GM18505 (cell line): ENCODE data around the gene DRD5.
"Not testable (repeated sequence)": the region's sequence is repeated elsewhere in the genome, so short reads cannot be mapped to it uniquely, and the experiment has no call there.

Experiments
- ATAC-seq: cut with Tn5 transposase; IDR thresholded peaks from one replicate; pipeline ENCODE4 v1.9.1; 2021; ENCODE audit not compliant: unreplicated experiment
- POLR2A ChIP-seq: IDR thresholded peaks from 4 replicates; pipeline ENCODE4 v1.6.1; 2011; ENCODE audit warnings: borderline replicate concordance; ENCODE audit not compliant: insufficient read depth, insufficient read length; ENCODE audit errors: extremely low read depth

Gene DRD5

GRCh38 chr4:9781343-9782135 is at the start of gene DRD5:
Gene DRD5 (plus strand): TSS chr4:9781634. CDS start chr4:9782030, 396 bp downstream.
- no peak for TF ChIP-seq POLR2A
- ATAC-seq: no peak

- not testable (repeated sequence) for ATAC-seq
Observed at GRCh38 chr4:9732256-9732655, 49.2 kb upstream of the DRD5 start.

- TF ChIP-seq POLR2A: no peak
- no peak for ATAC-seq
Observed at GRCh38 chr4:9735515-9735914, 45.9 kb upstream of the DRD5 start.

GRCh38 chr4:9737280-9737679 is 44.2 kb upstream of the DRD5 start:
- ATAC-seq: not testable (repeated sequence)

- ATAC-seq: not testable (repeated sequence)
Observed at GRCh38 chr4:9743789-9744188, 37.6 kb upstream of the DRD5 start.

- no peak for TF ChIP-seq POLR2A
- ATAC-seq: no peak
Observed at GRCh38 chr4:9745782-9746181, 35.7 kb upstream of the DRD5 start.

DNA sequence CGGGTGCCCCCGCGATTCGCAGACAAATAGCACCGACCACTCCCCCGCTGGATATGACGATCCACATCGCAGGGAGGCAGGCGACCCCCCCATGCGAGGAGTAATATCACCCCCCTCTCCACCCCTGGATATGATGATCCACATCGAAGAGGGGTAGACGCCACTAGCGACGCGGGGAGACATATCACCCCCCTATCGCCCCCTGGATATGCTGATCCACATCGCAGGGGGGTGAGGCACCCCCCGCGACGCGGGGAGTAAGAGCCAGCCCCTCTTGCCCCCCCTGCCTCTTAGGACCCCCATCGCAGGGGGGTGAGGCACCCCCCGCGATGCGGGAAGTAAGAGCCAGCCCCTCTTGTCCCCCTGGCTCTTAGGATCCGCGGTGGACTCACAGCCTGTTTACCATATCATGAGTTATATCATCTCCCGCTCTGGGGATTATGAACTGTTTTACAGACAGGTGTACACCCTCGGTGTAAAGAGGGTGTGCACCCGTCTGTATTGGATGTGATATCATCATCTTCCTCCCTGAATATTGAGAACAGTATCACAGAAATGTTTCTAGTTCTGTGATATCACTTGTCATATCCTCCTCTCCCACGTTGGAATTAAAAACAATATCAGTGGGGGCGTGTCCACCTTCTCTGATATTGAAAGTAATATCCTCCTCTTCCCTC is 22.7 kb upstream of the DRD5 start:
- no peak for TF ChIP-seq POLR2A
- ATAC-seq: no peak

DNA sequence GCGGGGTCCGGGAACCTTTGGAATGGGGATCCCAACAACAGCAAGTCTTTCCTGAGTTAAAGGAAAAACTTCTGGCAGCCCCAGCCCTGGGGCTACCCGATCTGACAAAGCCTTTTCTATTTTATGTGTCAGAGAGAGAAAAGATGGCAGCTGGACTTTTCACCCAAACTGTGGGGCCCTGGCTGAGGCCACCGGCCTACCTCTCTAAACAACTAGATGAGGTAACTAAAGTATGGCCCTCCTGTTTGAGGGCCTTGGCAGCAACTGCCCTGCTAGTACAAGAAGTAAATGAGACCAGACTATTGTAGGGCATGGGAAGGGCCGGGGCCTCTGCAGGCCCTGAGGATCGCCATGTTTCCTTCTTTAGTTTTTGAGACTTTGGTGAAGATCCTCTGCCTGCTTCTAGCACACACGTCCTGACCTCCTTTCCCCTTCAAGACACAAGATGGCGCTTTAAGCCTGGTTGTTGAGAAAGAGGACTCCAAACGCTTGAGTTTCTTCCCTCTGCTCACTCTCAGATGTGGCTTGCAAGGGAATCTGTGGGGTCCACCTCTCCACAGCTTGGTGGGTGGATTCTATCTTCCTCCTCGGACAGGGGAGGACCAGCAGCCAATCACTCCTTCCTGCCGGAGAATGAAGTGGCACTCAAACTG is 18.5 kb upstream of the DRD5 start:
- ATAC-seq: no peak
- no peak for TF ChIP-seq POLR2A

DNA sequence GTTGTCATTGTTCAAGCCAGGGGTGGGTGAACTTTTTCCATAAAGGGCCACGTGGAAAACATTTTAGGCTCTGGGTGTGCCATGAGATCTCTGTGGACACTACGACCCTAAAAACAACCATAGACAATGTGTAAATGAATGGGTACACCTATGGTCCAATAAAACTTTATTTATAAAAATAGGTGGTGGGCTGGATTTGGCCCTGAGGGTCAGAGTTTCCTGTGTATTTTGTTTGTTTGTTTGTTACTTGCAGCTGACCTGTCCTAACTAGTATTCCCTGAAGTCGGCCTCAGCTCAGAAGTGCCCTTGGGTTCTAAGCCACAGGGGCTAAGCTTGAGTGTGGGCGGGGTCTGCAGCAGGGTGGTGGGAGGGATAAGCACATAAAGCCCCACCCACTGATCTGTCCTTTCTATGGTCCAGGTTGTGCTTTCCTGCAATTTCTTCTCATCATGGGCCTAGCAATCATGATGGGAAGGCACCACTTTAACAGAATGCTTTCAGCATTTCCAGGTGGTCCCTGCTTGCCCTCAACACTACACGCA is 17.2 kb upstream of the DRD5 start:
- no peak for ATAC-seq
- no peak for TF ChIP-seq POLR2A

DNA sequence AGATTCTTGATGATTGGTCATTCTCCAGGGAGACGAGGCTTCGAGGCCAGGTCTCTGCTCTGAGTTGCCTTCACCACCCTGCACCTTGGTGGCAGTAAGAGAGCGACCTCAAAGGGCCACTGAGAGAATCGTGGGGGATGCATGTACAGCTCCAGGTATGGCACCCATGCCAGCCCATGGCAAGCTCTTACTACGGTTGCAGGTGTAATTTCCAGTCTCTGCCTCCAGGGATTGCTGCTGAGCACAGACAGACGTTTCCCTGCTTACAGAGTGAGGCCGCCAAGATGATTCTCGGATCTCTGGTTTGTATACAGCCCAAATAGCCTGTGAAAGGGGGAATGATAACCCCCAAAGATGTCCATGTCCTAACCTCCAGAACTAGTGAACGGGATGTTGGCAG is 16.3 kb upstream of the DRD5 start:
- no peak for ATAC-seq
- no peak for TF ChIP-seq POLR2A

DNA sequence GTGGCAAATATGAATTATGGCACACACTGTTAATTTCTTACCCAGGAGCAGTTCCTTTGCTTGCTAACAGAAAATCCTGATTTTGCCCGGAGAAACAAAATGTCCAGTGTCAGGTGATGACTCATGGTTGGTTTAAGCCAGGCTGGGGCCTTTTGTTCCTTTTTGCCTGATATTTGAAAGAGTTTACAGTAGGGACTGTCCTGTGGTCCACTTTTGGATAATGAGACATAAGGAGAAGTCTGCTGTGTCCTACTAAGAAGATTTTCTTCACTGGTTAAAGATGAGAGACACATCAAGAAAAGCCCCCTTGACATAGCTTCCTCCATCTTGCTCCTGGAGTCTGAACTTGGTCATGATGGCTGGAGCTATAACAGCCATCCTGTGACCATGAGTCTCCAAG is 12.1 kb upstream of the DRD5 start:
- no peak for TF ChIP-seq POLR2A
- ATAC-seq: no peak

DNA sequence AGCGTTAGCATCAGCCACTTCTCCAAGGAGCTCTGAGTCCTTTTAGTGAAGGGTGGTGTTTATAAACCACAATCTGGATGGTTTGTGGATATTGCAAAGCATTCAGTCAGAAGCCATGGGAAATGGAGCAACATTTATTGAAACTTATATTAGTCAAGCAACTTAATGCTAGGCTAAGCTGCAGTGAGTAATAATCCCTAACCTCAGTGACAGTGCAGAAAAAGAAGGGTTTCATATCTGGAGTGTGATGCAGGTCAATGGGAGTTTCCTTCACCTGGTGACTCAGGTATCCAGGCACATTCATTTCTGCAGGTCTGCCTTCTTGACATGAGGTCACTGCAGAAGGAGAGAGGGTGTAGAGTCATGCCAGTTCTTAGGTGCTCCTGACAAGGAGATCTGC is 10.4 kb upstream of the DRD5 start:
- no peak for TF ChIP-seq POLR2A
- no peak for ATAC-seq

DNA sequence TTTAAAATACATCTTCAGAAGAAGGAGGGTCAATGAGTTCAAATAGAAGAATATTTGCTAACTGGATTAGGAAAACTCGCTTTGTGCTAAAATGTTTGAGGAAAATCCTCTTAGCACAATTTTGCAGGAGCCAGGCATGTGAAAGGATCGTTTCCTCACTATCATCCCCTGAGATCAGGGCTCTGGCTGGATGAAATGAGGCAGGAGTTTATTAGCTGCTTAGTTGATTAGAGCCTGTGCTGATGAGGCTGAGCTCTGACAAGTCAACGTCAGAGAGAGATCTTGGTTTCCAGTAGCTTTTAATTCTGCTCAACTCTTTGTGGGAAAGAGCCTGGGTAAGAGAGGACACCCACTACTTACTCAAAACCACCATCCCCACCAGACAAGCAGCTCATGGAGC is 8.0 kb upstream of the DRD5 start:
- no peak for ATAC-seq

GRCh38 chr4:9782136-9782436 is 652 bp downstream of the DRD5 start:
- no peak for TF ChIP-seq POLR2A
- ATAC-seq: no peak

More for the DNA sequence above, 8.0 kb upstream of the DRD5 start:
- no peak for TF ChIP-seq POLR2A

GRCh38 chr4:9785891-9786290 is 4.5 kb downstream of the DRD5 start:
- not testable (repeated sequence) for ATAC-seq

DNA sequence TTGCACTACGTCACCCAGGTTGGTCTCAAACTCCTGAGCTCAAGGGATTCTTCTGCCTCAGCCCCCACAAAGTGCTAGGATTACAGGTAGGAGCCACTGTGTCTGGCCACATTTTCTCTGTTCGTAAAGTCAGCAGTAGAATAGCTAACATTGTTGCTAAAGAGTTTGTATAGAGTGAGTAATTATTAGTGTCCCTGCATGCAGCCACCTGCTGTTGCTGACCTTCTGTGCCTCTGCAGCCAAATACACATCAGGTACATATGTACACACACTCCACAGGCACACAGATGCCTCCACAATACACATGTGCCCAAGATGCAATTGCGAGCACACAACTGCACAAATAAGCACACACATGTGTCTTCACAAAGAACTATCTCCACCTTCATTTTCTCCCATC is 10.9 kb downstream of the DRD5 start:
- ATAC-seq: no peak
- no peak for TF ChIP-seq POLR2A

DNA sequence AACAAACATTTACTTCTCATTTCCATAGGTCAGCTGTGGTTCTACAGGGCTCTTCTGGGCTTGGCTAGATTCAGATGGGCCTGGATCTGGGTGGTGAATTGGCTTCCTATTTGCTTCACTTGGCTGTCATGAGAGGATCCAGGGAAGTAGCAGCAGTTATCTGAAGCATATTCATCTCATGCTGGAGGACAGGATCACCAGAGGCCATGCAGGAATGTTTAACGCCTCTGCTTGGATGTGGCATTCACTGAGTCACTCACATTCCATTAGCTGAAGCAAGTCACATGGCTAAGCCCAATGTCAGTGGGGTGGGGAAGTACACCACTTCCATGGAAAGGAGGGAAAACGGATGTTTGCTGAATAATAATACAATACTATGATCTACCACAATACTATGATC is 15.2 kb downstream of the DRD5 start:
- ATAC-seq: not testable (repeated sequence)
